ENCODE measurements around the gene PHACTR1.

Gene PHACTR1

GRCh38 chr6:13281686-13282085 lies 565.1 kb downstream of the PHACTR1 start:
- no peak overlapping the region for H3K27ac ChIP-seq (replicated peaks)
- no peak for DNase-seq (ENCODE audit: low read depth in 1 of 2, low spot score in 1 of 2)
- H3K4me3 ChIP-seq (replicated peaks; ENCODE audit: insufficient read depth, low read length) = no peak overlapping the region
- TF ChIP-seq SPI1 (IDR thresholded peaks at IDR 0.05; ENCODE audit: borderline replicate concordance, low read depth) (no peak), GABPA (IDR thresholded peaks at IDR 0.05; ENCODE audit: low read depth) (no peak), POLR2AphosphoS5 (IDR thresholded peaks at IDR 0.05; ENCODE audit: low read depth) (no peak), CTCF (IDR thresholded peaks at IDR 0.05; ENCODE audit: insufficient read depth, low read length) (no peak)
- TF ChIP-seq, protein P1, sequence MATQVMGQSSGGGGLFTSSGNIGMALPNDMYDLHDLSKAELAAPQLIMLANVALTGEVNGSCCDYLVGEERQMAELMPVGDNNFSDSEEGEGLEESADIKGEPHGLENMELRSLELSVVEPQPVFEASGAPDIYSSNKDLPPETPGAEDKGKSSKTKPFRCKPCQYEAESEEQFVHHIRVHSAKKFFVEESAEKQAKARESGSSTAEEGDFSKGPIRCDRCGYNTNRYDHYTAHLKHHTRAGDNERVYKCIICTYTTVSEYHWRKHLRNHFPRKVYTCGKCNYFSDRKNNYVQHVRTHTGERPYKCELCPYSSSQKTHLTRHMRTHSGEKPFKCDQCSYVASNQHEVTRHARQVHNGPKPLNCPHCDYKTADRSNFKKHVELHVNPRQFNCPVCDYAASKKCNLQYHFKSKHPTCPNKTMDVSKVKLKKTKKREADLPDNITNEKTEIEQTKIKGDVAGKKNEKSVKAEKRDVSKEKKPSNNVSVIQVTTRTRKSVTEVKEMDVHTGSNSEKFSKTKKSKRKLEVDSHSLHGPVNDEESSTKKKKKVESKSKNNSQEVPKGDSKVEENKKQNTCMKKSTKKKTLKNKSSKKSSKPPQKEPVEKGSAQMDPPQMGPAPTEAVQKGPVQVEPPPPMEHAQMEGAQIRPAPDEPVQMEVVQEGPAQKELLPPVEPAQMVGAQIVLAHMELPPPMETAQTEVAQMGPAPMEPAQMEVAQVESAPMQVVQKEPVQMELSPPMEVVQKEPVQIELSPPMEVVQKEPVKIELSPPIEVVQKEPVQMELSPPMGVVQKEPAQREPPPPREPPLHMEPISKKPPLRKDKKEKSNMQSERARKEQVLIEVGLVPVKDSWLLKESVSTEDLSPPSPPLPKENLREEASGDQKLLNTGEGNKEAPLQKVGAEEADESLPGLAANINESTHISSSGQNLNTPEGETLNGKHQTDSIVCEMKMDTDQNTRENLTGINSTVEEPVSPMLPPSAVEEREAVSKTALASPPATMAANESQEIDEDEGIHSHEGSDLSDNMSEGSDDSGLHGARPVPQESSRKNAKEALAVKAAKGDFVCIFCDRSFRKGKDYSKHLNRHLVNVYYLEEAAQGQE (IDR thresholded peaks at IDR 0.05; ENCODE audit: insufficient replicate concordance, low read depth) = no peak
- no peaks in the 10 kb centered on the region for H3K27me3 ChIP-seq (ENCODE audit: insufficient read depth, poor library complexity, severe bottlenecking)

GRCh38 chr6:13282393-13283069 lies 566.0 kb downstream of the PHACTR1 start:
- H3K27ac ChIP-seq (replicated peaks) = no peak overlapping the region
- TF ChIP-seq, protein P1 (IDR thresholded peaks at IDR 0.05; ENCODE audit: insufficient replicate concordance, low read depth) = no peak
- TF ChIP-seq SPI1 (IDR thresholded peaks at IDR 0.05; ENCODE audit: borderline replicate concordance, low read depth) = no peak
- no peak for TF ChIP-seq POLR2AphosphoS5 (IDR thresholded peaks at IDR 0.05; ENCODE audit: low read depth)
- TF ChIP-seq CTCF (IDR thresholded peaks at IDR 0.05; ENCODE audit: insufficient read depth, low read length) = no peak
- no peak for TF ChIP-seq GABPA (IDR thresholded peaks at IDR 0.05; ENCODE audit: low read depth)
- no peak overlapping the region for H3K4me3 ChIP-seq (replicated peaks; ENCODE audit: insufficient read depth, low read length)
- no peak for DNase-seq (ENCODE audit: low read depth in 1 of 2, low spot score in 1 of 2)
- H3K27me3 ChIP-seq (ENCODE audit: insufficient read depth, poor library complexity, severe bottlenecking) = no peaks in the 10 kb centered on the region

DNA sequence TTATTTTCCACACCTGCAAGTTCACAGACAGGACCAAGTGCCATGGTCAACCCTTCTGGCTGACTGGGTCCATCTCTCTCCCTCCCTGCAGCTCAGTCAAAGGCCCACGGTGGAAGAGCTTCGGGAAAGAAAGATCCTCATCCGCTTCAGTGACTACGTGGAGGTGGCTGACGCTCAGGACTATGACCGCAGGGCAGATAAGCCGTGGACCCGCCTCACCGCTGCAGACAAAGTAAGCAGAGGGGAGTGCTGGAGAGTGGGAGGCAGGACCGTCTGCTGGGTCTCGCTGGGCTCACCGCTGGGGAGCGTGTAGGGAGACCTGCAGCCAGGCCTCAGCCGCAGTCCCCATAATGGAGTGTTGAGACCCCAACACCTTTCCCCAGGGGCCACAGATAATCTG lies 566.8 kb downstream of the PHACTR1 start:
- TF ChIP-seq CTCF (IDR thresholded peaks at IDR 0.05; ENCODE audit: insufficient read depth, low read length) (no peak), POLR2AphosphoS5 (IDR thresholded peaks at IDR 0.05; ENCODE audit: low read depth) (no peak), GABPA (IDR thresholded peaks at IDR 0.05; ENCODE audit: low read depth) (no peak), SPI1 (IDR thresholded peaks at IDR 0.05; ENCODE audit: borderline replicate concordance, low read depth) (no peak)
- TF ChIP-seq, protein P1 (IDR thresholded peaks at IDR 0.05; ENCODE audit: insufficient replicate concordance, low read depth) = no peak
- H3K27ac ChIP-seq (replicated peaks) = no peak overlapping the region
- no peak for DNase-seq (ENCODE audit: low read depth in 1 of 2, low spot score in 1 of 2)
- no peaks in the 10 kb centered on the region for H3K27me3 ChIP-seq (ENCODE audit: insufficient read depth, poor library complexity, severe bottlenecking)
- H3K4me3 ChIP-seq (replicated peaks; ENCODE audit: insufficient read depth, low read length) = no peak overlapping the region
